ENCODE measurements around the gene DHRS3.
"Not testable (repeated sequence)": the region's sequence is repeated elsewhere in the genome, so short reads cannot be mapped to it uniquely, and the experiment has no call there.

The DHRS3 gene

DNA sequence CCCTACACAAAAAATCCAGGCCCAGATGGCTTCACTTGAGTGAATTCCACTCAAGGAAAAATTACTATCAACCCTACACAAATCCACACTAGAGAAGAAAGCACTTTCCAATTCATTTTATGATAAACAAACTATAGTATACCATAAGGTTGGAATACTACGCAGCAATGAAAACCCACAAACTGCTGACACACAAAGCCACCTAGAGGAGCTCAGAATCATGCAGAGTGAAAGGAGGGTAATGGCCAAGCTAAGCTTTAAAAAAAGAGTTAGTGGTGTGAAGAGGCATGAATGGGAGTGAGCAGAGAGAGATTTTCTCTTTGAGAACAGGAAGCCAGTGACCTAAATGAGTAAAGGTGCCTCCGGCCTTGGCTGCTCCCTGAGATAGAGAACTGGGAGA, 93.7 kb downstream of the DHRS3 start:
- Histone ChIP-seq H3K4me3 (ENCODE audit: low read length) (no peak overlapping the region), H3K4me1 (ENCODE audit: control insufficient read depth, insufficient read depth, low read length) (peaks cover 41% of the 10 kb centered on the region), H3K27me3 (replicated peaks; ENCODE audit: control insufficient read depth, insufficient read depth, low read length) (no peaks in the 10 kb centered on the region), H3K9ac (ENCODE audit: low read length) (no peak overlapping the region), H3K9me3 (ENCODE audit: control insufficient read depth, low read length) (no peaks in the 10 kb centered on the region), H3K36me3 (ENCODE audit: control insufficient read depth, insufficient read depth, low read length, severe bottlenecking) (no peaks in the 10 kb centered on the region)
- no peak for DNase-seq (ENCODE audit: low read depth)

DNA sequence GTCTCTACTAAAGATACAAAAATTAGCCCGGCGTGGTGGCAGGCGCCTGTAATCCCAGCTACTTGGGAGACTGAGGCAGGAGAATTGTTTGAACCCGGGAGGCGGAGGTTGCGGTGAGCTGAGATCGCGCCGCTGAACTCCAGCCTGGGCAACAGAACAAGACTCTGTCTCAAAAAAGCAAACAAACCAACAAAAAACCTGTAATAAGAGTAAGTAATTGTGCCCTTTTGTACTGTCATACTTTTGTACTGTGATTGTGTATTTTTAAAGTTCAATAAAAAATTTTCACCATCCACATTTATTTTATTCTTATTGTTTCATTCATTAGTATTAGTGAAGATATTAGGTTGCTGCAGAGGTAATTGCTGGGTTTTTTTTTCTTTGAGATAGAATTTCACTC, 95.2 kb downstream of the DHRS3 start:
- not testable (repeated sequence) for DNase-seq (ENCODE audit: low read depth)

DNA sequence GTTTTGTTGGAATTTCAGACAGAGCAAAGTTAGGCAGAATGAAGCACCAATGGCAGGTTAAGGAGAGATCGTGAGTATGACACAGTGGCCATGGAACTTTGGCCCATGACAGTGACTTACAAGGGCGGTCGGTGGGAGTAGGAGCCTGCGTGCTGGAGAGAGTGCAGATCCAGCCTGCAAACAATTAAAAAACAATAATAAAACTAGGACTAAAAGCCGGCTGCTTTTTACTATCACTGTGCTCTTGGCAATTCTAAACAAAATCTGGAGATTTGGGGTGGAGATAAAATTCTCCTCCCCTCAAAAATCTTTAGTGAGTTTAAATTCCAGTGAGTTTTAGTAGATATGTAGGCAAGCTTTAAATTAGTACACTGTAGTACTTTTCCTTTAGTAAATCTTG, 96.9 kb downstream of the DHRS3 start:
- DNase-seq (ENCODE audit: low read depth): no peak
- H3K4me1 ChIP-seq (ENCODE audit: control insufficient read depth, insufficient read depth, low read length): peaks cover 28% of the 10 kb centered on the region
- H3K27me3 ChIP-seq (replicated peaks; ENCODE audit: control insufficient read depth, insufficient read depth, low read length): no peaks in the 10 kb centered on the region
- H3K9me3 ChIP-seq (ENCODE audit: control insufficient read depth, low read length): no peaks in the 10 kb centered on the region
- H3K36me3 ChIP-seq (ENCODE audit: control insufficient read depth, insufficient read depth, low read length, severe bottlenecking): no peaks in the 10 kb centered on the region
- H3K9ac ChIP-seq (ENCODE audit: low read length): peak overlapping the region; percentile 34
- H3K4me3 ChIP-seq (ENCODE audit: low read length): no peak overlapping the region

More for the DNA sequence above, 95.2 kb downstream of the DHRS3 start:
- H3K9ac ChIP-seq (ENCODE audit: low read length); H3K4me3 ChIP-seq (ENCODE audit: low read length); H3K36me3 ChIP-seq (ENCODE audit: control insufficient read depth, insufficient read depth, low read length, severe bottlenecking); H3K27me3 ChIP-seq (replicated peaks; ENCODE audit: control insufficient read depth, insufficient read depth, low read length); H3K9me3 ChIP-seq (ENCODE audit: control insufficient read depth, low read length): not testable (repeated sequence)
- peaks cover 38% of the 10 kb centered on the region for H3K4me1 ChIP-seq (ENCODE audit: control insufficient read depth, insufficient read depth, low read length)

DNA sequence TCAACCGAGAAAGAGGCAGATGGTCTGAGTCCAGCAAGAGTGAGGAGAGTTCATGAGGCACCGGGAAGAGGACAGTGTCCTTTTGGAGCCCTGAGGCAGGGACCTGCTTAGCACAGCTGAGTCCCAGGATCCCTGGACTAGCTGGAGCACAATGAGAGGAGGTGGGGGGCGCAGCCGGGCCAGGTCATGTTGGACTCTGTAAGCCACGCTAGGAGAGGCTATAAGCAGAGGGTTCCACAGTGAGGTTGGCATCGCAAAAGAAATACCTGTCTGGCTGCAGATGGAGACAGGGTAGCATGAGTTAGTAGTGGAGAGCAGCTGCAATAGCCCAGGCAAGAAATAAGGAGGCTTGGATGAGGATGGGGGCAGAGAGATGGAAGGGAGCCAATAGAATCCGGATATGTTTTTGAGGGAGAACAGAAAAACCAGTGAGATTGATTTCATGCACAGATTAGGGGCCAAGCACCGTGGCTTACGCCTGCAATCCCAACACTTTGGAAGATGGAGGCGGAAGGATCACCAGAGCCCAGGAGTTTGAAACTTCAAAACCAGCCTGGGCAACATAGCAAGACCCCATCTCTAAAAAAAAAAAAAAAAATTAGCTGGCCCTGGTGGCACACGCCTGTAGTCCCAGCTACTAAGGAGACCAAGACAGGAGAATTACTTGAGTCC, 98.2 kb downstream of the DHRS3 start:
- no peaks in the 10 kb centered on the region for H3K36me3 ChIP-seq (ENCODE audit: control insufficient read depth, insufficient read depth, low read length, severe bottlenecking)

DNA sequence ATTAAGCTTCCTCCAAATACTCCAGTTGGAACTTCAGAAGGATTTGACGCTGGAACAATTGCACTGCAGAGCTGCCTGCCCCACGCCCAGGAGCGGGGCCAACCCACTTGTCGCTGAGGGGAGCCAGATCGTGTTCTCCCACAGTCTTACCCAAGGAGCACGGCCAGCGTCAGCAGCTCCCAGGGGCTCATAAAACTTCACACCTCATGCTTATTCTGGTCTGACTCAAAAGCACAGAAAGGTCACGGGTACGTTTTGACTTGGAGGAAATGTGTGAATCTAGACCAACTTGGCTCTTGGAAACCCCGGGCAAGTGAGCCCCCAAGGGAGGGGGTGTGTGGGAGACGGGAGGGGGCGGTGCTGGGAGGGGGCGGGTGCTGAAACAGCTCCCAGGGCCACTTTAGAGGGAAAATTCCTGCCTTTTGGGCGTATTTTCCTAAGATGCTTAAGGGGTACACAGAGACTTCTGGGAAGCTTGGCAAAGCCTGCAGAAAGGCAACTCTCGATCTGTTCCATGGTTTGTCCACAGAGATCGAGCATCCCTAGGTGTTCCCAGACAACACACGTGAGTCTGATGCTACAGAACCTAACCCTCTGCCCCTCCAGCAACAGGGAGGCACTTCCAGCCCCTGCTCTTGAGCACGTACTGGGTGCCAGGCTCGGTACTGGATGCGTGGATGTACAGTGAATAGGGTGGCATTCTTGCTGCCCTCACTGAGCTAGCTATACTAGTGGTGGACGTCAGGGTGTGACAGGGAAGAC, 98.9 kb downstream of the DHRS3 start:
- no peak for DNase-seq (ENCODE audit: low read depth)
- Histone ChIP-seq H3K9me3 (ENCODE audit: control insufficient read depth, low read length) (no peaks in the 10 kb centered on the region), H3K4me1 (ENCODE audit: control insufficient read depth, insufficient read depth, low read length) (peaks cover 16% of the 10 kb centered on the region), H3K36me3 (ENCODE audit: control insufficient read depth, insufficient read depth, low read length, severe bottlenecking) (no peaks in the 10 kb centered on the region), H3K4me3 (ENCODE audit: low read length) (no peak overlapping the region), H3K9ac (ENCODE audit: low read length) (peak overlapping the region; percentile 61), H3K27me3 (replicated peaks; ENCODE audit: control insufficient read depth, insufficient read depth, low read length) (no peaks in the 10 kb centered on the region)

More for the DNA sequence above, 98.2 kb downstream of the DHRS3 start:
- DNase-seq (ENCODE audit: low read depth): no peak
- Histone ChIP-seq H3K9me3 (ENCODE audit: control insufficient read depth, low read length) (no peaks in the 10 kb centered on the region), H3K4me3 (ENCODE audit: low read length) (no peak overlapping the region), H3K27me3 (replicated peaks; ENCODE audit: control insufficient read depth, insufficient read depth, low read length) (no peaks in the 10 kb centered on the region), H3K9ac (ENCODE audit: low read length) (peak overlapping the region; percentile 44), H3K4me1 (ENCODE audit: control insufficient read depth, insufficient read depth, low read length) (peaks cover 16% of the 10 kb centered on the region)
